ENCODE measurements around the gene LRP11. TPM values are rescaled to one million over a fixed set of nuclear protein-coding genes. Genes with fewer than 3 reads are reported as not detected.
"Not testable (repeated sequence)": the region's sequence is repeated elsewhere in the genome, so short reads cannot be mapped to it uniquely, and the experiment has no call there.

Gene LRP11
- total RNA-seq, 3 donors from 2014 or later: 30.6 to 44.9 (median 35.8) TPM

GRCh38 chr6:149856256-149856994 is 7.7 kb downstream of the LRP11 start:
- Histone ChIP-seq H3K4me3 (no peak overlapping the region), H3K4me1 (peaks cover 0 to 10% of the 10 kb centered on the region in 2 donors), H3K27ac (peak overlapping the region; percentile 15 to 42), H3K27me3 (no peaks in the 10 kb centered on the region), H3K36me3 (no peaks in the 10 kb centered on the region), H3K9me3 (no peaks in the 10 kb centered on the region)
- intact Hi-C loops (cut with DNase I; ENCODE audit: low total_unique reads): no loop called here
- no peak for DNase-seq (ENCODE audit: low spot score in 2 of 2)
- TF ChIP-seq POLR2A (IDR thresholded peaks at IDR 0.05): no peak
- TF ChIP-seq POLR2AphosphoS5 (IDR thresholded peaks at IDR 0.05): no peak
- no peak for TF ChIP-seq CTCF (IDR thresholded peaks at IDR 0.05)

- intact Hi-C loops (cut with DNase I; ENCODE audit: low total_unique reads): no loop called here
- Histone ChIP-seq H3K27ac (peak overlapping the region; percentile 15 to 42), H3K4me3 (no peak overlapping the region), H3K27me3 (no peaks in the 10 kb centered on the region), H3K36me3 (no peaks in the 10 kb centered on the region), H3K4me1 (peaks cover 0 to 10% of the 10 kb centered on the region in 2 donors), H3K9me3 (no peaks in the 10 kb centered on the region)
- TF ChIP-seq CTCF (IDR thresholded peaks at IDR 0.05): no peak
- no peak for TF ChIP-seq POLR2A (IDR thresholded peaks at IDR 0.05)
- TF ChIP-seq POLR2AphosphoS5 (IDR thresholded peaks at IDR 0.05): no peak
- DNase-seq (ENCODE audit: low spot score in 2 of 2): no peak
Observed at GRCh38 chr6:149855741-149856140, 8.4 kb downstream of the LRP11 start.

- Histone ChIP-seq H3K4me1 (peaks cover 0 to 10% of the 10 kb centered on the region in 2 donors), H3K36me3 (no peaks in the 10 kb centered on the region), H3K27ac (peak overlapping the region in 1 of 2 donors; percentile 42), H3K4me3 (no peak overlapping the region), H3K9me3 (no peaks in the 10 kb centered on the region), H3K27me3 (no peaks in the 10 kb centered on the region)
- intact Hi-C loops (cut with DNase I; ENCODE audit: low total_unique reads): no loop called here
- TF ChIP-seq POLR2A (IDR thresholded peaks at IDR 0.05) (no peak), POLR2AphosphoS5 (IDR thresholded peaks at IDR 0.05) (no peak), CTCF (IDR thresholded peaks at IDR 0.05) (no peak)
- DNase-seq (ENCODE audit: low spot score in 2 of 2): no peak
Observed at GRCh38 chr6:149855040-149855654, 9.0 kb downstream of the LRP11 start.

DNA sequence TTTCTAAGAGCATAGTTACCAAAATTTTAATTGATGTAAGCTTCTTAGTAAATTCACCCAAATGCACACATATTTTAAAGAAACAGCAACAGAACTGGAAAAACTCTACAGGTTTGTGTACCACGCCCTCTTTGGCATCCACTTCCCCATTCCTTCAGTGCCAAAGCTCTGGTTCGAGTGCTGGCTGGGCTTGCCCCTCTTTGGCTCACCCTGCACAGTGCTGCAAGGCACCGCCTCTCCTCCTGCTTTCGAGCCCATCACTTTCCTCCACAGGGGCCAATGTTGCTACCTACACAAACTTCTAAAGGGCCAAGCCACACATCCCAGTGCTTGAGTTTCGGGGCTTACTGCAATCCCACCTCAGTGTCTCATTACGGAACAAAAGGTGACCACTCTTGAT is 9.6 kb downstream of the LRP11 start:
- peak overlapping the region in 1 of 2 donors; percentile 42 for H3K27ac ChIP-seq

DNA sequence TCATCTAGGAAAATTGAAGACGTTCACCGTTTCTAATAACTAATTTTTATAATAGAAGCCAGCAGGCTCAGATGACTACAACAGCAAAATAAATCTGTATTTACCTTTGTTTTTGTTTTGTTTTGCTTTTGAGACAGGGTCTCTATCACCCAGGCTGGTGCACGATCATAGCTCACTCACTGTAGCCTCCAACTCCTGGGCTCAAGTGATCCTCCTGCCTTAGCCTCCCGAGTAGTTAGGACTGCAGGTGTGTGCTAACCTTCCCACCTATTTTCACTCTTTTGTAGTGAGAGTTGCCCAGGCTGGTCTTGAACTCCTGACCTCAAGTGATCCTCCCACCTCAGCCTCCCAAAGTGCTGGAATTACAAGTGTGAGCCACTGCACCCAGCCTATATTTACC is 10.1 kb downstream of the LRP11 start:
- peak overlapping the region; percentile 40 to 42 for H3K27ac ChIP-seq
- H3K36me3 ChIP-seq; H3K4me3 ChIP-seq; DNase-seq (ENCODE audit: low spot score in 2 of 2); H3K27me3 ChIP-seq; intact Hi-C loops (cut with DNase I; ENCODE audit: low total_unique reads); H3K4me1 ChIP-seq; H3K9me3 ChIP-seq: not testable (repeated sequence)

More for the DNA sequence above, 9.6 kb downstream of the LRP11 start:
- no peaks in the 10 kb centered on the region for H3K9me3 ChIP-seq
- peaks cover 0 to 10% of the 10 kb centered on the region in 2 donors for H3K4me1 ChIP-seq
- intact Hi-C loops (cut with DNase I; ENCODE audit: low total_unique reads): no loop called here
- H3K4me3 ChIP-seq: no peak overlapping the region
- H3K36me3 ChIP-seq: no peaks in the 10 kb centered on the region
- TF ChIP-seq CTCF (IDR thresholded peaks at IDR 0.05) (no peak), POLR2AphosphoS5 (IDR thresholded peaks at IDR 0.05) (no peak), POLR2A (IDR thresholded peaks at IDR 0.05) (no peak)
- DNase-seq (ENCODE audit: low spot score in 2 of 2): peak in 1 of 2 donors; percentile 40
- no peaks in the 10 kb centered on the region for H3K27me3 ChIP-seq
